ENCODE data around the gene PIK3R1. TPM values are rescaled to one million over a fixed set of nuclear protein-coding genes. Genes with fewer than 3 reads are reported as not detected.

The PIK3R1 gene
- total RNA-seq, 1 donor from 2014 or later = 89.3 TPM

DNA sequence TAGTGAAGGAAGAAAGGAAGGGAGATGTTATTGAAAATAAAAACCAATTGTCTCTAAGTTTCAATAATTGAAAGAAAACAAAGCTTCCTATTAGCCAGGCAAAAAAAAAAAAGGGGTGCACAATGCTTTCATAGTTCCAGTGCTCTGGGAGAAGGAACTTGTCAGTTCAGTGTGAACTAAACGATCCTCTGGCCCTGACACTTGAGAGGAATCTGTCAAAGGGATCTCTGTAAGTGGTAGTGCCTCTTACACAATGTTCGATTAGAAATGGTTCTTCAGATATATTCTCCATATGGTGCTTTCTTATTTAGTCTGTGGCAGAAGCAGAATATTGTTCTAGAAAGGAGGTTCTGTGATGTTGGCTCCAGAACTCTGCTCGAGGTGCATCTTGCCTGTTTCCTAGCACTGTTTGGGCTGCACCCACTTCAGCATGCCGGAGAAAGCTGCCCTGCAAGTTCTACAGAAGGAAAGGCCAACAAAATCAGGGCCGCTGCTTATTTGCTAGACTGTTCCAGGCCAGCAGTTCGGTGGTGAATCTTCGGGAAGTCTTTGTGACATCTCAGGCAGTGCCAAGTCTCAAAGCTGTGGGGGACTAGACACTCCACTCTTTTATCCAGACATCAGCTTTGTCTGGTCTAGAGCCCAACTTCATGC is 90.9 kb downstream of the PIK3R1 start:
- peaks cover 3% of the 10 kb centered on the region in 2 donors for H3K36me3 ChIP-seq
- H3K27me3 ChIP-seq = no peaks in the 10 kb centered on the region
- DNase-seq (ENCODE audit: low spot score in 2 of 2) = no peak
- no peak overlapping the region for H3K27ac ChIP-seq
- TF ChIP-seq, protein P1, sequence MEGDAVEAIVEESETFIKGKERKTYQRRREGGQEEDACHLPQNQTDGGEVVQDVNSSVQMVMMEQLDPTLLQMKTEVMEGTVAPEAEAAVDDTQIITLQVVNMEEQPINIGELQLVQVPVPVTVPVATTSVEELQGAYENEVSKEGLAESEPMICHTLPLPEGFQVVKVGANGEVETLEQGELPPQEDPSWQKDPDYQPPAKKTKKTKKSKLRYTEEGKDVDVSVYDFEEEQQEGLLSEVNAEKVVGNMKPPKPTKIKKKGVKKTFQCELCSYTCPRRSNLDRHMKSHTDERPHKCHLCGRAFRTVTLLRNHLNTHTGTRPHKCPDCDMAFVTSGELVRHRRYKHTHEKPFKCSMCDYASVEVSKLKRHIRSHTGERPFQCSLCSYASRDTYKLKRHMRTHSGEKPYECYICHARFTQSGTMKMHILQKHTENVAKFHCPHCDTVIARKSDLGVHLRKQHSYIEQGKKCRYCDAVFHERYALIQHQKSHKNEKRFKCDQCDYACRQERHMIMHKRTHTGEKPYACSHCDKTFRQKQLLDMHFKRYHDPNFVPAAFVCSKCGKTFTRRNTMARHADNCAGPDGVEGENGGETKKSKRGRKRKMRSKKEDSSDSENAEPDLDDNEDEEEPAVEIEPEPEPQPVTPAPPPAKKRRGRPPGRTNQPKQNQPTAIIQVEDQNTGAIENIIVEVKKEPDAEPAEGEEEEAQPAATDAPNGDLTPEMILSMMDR (IDR thresholded peaks at IDR 0.05) = no peak
- intact Hi-C loops (cut with DNase I) = no loop called here
- no peaks in the 10 kb centered on the region for H3K9me3 ChIP-seq
- H3K4me3 ChIP-seq = no peak overlapping the region
- H3K4me1 ChIP-seq = no peaks in the 10 kb centered on the region

DNA sequence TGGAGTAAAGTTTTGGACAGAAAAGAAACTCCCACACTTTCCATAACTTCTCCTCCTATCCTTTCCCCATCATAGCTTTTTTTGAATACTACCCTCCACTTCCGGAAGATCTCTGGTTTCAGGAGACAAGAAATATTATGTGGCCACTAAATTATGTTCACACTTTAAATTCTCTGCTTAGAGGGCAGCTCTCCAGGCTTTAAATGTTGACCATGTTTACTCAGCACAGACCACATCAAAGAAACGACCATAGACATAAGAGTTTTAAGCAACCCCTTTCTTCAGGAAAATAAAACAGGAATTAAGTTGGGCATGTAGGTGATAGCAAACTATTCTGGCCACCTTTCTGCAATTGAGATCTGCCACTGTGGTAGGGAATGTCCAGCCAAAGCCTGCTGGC is 97.8 kb downstream of the PIK3R1 start:
- Histone ChIP-seq H3K9me3 (no peaks in the 10 kb centered on the region), H3K4me1 (no peaks in the 10 kb centered on the region), H3K27ac (no peak overlapping the region), H3K36me3 (no peaks in the 10 kb centered on the region), H3K4me3 (no peak overlapping the region), H3K27me3 (no peaks in the 10 kb centered on the region)
- TF ChIP-seq, protein P1 (IDR thresholded peaks at IDR 0.05) = no peak
- DNase-seq (ENCODE audit: low spot score in 2 of 2) = no peak
- intact Hi-C loops (cut with DNase I) = no loop called here

DNA sequence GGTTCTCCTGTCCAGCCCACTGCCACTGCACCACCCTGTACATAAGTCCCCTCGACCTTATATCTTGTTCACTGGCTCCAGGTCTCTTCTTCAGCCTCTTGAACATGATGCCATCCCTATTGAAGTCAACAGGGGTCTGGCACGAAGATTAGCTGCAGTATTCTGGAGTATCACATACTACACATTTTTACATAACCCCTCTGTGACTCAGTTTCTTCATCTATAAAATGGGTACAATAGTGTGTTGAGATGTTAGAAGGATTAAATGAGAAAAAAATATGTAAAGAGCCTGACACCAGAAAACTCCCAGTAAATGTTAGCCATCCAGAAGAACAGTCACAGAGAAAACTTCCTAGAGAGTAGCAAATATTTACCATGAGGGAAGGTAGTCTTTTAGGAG is 98.9 kb downstream of the PIK3R1 start:
- H3K36me3 ChIP-seq = no peaks in the 10 kb centered on the region
- intact Hi-C loops (cut with DNase I) = no loop called here
- H3K4me3 ChIP-seq = no peak overlapping the region
- DNase-seq (ENCODE audit: low spot score in 2 of 2) = no peak
- no peaks in the 10 kb centered on the region for H3K27me3 ChIP-seq
- H3K27ac ChIP-seq = no peak overlapping the region
- H3K4me1 ChIP-seq = no peaks in the 10 kb centered on the region
- TF ChIP-seq, protein P1 (IDR thresholded peaks at IDR 0.05) = no peak
- H3K9me3 ChIP-seq = no peaks in the 10 kb centered on the region

DNA sequence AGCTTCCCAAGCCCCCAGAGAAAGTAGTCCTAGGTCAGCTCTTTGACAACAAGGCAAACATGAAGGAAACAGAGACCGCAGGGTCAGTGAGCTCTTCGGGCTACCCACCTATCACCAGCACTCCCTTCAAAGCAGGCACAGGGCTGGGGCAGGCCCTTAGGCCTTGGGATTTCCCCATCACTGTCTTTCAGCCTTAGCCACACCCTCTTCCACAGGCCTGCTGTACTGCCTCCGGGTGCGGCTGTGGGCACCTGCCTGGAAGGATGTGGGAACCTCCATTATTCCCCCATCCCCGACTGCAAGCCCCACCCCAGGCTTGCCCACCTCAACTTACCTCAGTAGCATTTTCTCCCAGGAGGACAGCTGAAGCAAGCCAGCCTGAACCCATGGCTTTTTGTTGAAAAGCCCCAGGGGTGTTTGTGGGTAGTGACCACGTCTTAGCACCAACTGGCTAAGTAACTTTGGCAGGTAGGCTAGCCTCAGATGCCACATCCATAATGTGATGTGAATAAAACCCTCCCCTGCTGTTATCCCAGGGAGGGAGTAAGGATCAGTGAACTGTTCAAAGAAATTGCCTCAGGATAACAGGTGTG is 100.2 kb downstream of the PIK3R1 start:
- intact Hi-C loops (cut with DNase I) = no loop called here
- Histone ChIP-seq H3K9me3 (no peaks in the 10 kb centered on the region), H3K36me3 (no peaks in the 10 kb centered on the region), H3K4me3 (no peak overlapping the region), H3K4me1 (no peaks in the 10 kb centered on the region), H3K27ac (no peak overlapping the region), H3K27me3 (no peaks in the 10 kb centered on the region)
- DNase-seq (ENCODE audit: low spot score in 2 of 2) = no peak
- TF ChIP-seq, protein P1 (IDR thresholded peaks at IDR 0.05) = no peak

DNA sequence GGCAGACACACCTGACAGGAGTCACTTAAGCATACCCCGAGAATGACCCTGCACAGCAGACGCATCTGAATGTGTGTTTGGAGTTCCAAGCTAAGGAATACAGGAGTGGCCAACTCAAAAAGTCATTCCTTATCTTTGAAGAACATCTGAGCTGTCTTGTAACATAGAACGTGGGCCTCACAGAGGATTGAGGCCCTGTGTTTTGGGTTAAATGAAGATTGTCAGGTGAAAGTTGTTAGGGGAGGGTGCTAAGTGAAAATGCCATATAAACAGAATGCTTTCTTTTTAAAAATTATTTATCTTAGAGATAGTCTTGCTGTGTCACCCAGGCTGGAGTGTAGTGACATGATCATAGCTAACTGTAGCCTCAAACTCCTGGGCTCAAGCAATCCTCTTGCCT is 100.9 kb downstream of the PIK3R1 start:
- Histone ChIP-seq H3K27me3 (no peaks in the 10 kb centered on the region), H3K27ac (no peak overlapping the region), H3K4me3 (no peak overlapping the region), H3K9me3 (no peaks in the 10 kb centered on the region), H3K36me3 (no peaks in the 10 kb centered on the region), H3K4me1 (no peaks in the 10 kb centered on the region)
- DNase-seq (ENCODE audit: low spot score in 2 of 2) = no peak
- intact Hi-C loops (cut with DNase I) = no loop called here
- TF ChIP-seq, protein P1 (IDR thresholded peaks at IDR 0.05) = no peak

All from ascending aorta (tissue), 2 donors.